Activated T-helper 9 cell treated with anti-CD3 and anti-CD28 coated beads, Interleukin-2, amount 50 U/mL, for 16 hours (primary cell): ENCODE results near the gene UBE2J2.

Experiments
- DNase-seq: peaks from one replicate; pipeline ENCODE4 v3.0.0-alpha.2; 2020; ENCODE audit warnings: low read depth

The UBE2J2 gene

DNA sequence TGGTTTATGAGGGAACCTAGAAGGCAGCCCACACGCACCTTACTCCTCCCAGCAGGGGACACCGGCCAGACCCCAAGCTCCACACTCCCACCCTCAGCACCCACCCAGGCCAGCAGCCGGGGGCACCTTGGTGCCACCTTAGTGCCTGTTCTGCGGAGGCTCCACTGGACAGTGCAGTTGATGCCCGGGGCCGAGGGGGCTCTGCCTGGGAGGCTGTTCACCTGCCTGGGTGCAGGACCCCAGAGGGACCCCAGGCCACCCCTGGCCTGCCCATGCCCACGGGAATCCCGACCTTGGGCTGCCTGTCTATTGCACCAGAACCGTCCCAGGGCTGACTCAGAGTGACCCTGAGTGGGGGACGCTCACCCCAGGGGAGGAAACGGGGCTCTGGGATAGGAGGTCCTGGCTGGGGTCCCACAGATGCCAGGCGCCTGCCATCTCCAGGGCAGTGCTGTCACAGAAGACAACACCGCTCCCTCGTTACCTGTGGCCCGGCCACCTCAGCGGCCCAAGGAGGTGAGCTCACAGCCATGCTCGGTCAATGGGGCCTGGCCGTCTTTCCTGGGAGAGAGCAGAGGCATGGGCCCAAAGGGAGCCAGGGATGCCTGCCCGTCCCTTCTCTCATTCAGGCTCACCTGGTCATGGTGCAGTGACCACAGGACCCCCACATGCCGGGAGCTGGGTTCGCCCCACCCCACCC lies 7.3 kb upstream of the UBE2J2 start:
- no peak for DNase-seq

DNA sequence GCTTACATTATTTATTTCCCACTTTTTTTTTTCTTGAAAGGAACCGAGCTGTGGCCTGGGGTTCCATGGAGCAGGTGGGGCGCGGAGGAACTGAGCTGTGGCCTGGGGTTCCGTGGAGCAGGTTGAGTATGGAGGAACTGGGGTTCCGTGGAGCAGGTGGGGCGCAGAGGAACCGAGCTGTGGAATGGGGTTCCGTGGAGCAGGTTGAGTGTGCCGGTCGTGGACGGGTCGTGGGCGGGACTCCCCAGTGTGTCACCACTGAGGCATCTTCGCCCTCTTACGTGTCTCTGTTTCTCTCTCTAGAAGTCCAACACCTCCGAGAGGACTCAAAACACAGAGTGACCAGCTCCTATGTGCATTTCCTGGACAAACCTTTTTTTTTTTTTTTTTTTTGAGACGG lies 5.4 kb upstream of the UBE2J2 start:
- no peak for DNase-seq

DNA sequence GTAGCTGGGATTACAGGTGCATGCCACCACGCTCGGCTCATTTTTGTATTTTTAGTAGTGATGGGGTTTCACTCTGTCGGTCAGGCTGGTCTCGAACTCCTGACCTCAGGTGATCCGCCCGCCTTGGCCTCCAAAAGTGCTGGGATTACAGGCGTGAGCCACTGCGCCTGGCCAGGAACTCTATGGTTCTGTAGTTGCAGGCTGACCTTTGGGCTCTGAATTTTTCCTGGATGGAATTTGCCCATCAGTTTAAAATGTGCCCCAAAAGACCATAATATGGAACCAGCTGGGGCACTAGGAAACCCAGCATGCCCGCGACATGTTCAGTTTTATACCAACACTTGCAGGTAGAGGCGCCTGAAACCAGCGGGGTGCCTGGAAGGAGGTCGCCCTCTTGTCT lies 5.0 kb upstream of the UBE2J2 start:
- no peak for DNase-seq

DNA sequence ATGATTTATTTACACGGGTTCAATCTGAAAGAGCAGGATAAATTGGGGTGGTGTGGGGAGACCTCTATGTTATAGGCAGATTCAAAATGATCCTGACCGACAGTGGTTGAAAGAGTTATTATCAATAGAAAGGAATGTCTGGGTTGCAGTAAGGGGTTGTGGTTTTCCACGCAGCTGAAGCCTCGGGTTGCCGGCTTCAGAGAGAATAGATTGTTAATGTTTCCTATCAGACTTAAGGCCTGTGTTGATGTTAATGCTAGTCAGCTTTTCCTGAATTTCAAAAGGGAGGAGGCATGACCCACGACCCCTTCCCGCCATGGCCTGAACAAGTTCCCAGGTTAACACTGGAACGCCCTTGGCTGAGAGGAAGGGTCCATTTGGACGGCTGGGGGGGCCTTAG lies 2.2 kb upstream of the UBE2J2 start:
- DNase-seq: no peak

DNA sequence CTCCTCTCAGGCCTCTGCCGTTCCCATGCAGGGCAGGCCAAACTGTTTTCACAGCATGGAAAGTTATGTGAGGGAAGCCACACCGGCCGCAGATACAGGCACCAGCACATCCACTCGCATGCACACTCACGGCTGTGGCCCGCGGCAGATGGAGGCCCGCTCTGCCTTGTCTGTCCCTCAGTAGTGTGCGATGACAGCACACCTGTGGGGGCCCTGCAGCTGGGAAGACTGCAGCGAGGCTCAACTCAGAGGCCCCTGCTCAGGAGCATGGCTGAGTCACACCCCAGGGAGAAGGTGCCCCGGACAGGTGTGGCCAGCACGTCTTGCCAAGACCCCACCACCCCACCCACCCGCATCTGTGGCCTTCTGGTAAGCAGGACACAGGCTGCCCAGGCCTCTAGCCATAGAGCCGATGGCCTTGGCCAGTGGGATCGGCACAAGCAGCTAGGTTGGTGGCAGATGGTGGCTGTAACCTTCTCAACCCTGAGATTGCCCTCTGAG lies 1.3 kb upstream of the UBE2J2 start:
- DNase-seq: no peak

DNA sequence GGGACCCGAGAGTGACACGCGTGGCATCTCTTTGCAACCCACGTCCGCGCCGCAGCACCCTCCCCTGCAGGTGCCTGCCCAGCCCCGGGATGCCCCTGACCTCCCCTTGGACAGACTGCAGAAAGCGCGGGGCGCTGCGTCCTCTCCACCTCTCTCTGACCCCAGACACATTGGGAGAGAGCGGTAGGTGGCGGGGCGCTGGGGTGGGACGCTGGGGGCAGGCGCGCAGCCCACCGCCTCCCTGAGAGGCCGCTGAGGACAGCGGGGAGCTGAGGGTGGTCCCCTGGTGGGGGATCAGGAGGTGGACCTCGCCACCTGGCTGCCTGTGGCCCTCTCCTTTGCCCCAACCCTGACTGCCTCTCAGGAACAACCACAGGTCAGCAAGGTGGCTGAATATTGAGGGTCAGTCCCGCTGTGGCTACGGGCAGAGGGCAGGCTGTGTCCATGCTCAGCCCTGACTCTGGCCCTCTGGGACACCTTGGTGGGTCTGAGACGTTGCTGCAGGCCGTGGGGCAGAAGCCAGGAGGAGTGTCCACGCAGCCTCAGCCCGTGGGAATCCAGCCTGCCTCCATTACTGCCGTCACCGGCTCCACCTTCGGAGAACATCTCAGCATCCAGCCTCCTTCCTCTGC lies 761 bp upstream of the UBE2J2 start:
- no peak for DNase-seq

DNA sequence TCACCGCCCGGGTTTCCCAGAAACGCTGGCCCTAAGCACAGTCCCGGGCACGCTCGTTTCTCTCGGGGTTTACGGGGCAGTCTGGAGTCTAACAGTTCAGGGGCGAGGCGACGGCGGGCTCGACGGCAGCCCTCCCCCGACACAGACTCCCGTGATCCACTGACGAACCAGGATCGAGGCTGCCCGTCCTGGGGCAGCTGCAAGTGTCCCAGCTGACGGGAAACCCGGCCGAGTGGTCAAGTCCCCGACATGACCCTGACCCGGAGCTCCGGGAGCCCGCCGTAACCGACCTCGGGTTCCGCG lies 494 bp downstream of the UBE2J2 start:
- DNase-seq: no peak

DNA sequence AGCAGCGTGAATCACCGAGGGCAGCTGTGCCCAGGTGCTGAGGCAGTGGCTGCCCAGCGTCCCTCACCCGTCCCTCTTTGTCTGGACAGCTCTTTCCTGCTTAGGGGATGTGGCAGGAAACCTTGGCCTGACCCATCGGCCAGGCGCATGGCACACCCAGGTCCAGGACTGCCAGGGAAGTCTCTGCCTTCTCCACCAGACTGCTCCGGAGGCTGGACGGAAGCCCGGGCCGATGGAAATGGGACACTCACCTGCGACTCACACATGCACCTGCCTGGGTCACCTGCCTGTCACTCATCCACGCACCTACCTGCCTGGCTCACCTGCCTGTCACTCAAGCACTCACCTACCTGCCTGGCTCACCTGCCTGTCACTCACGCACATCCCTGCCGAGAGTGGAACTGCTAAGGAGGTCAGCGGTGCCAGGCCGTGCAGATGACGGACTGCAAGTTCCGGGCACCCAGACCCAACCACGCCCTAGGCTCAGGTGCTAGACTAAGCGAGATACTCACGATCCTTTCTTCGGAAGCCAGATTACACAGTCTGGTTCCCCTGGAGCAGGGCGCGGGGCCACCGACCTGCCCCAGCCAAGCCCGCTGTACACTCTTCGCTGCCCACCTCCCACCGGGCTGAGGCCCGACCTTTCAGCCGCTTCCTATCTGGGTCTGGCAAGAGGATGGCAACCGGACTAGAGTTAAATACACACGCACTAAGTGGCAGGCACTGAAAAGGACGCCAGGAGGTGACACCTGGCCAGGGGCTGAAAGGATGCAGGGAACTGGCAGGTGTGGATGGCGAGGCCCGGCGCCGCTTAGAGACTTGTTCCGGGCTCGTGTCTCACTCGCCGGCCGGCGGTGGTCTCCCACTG lies 1.1 kb downstream of the UBE2J2 start:
- no peak for DNase-seq

DNA sequence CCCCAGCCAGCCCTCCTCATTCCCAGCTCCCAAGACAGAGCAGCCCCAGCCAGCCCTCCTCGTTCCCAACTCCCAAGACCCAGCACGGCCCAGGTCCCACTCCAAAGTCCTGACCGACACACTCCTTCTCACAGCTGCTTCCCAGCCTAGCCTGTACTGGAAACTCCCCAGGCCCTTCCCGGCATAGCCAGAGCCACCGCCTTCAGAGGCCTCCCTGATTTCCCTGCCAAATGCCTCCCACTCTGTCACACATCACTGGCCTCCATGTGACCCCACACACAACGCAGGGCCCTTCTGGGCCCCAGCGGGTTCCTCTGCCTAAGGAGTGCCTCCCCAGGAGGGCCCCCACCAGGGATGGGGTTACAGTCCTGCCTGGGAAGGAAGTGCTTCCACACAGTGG lies 2.8 kb downstream of the UBE2J2 start:
- no peak for DNase-seq

DNA sequence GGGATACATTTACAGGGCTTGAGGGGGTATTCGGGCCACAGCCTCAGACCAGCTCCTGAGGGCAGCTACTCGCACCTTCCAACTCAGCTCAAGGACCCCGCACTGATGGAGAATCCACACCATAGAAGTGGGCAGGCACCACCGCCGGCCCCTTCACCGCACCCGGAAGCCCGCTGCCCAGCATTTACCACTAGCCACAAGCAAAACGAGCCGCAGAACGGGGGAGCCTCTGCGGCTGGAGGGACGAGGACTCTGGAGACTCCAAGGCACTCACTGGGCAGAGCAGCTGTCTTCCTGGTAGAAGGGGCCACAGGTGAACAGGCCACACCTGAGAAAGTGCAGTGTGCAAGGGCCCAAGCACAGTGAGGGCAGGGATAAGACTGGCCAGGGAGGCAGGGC lies 5.4 kb downstream of the UBE2J2 start:
- DNase-seq: no peak

DNA sequence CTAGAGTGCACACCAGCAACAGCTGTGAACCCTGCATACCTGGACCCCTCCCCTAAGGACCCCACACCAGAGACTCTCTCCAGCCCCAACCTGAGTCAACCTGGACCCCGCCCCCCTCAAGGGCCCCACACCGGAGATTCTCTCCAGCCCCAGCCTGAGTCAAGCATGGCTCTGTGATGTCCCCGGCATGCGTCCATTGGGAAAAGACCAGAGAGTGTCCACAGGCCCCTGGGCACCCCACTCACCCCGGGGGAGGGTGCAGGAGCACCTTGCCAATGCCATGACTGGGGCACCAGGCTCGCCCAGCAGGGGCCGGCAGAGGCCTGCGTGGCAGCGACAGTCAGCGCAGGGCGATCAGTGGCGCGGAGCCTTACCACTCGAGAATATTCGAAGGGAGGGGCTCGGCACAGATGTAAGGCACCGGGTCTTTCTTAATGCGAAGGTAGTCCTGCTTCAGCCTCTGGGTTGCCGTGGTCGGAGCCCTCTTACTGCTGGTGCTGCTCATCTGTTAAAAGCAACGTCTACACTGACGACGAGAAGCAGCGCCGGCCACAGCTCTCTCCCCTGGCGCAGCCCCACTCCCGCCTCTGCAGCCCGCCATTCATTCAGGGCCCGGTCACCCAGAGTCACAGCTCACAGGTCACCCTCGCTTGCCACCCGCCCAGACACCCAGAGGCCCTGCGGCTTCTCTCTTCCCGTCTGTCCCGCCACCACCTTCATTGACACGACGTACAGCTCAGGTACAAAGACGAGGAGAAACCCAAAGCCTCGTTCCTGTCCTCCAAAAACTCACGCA lies 6.0 kb downstream of the UBE2J2 start:
- DNase-seq: no peak

DNA sequence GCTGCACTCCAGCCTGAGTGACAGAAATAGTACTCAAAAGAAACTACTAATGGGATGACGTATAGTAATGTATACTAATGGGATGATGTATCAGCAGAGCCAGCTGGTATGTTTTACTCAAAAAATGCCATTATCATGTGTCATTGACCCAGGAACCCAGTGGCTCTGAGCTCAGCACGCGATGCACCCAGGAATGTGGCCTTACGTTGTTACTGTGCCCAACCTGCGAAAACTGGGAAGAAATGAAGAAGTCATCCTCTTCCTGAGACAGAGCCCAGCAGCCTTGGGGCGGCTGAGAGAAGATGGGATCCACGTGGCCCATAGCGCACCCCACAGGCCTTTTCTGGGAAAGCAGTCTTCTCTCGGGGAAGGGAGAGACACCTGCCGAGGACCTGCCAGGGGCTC lies 8.8 kb downstream of the UBE2J2 start:
- DNase-seq: no peak

DNA sequence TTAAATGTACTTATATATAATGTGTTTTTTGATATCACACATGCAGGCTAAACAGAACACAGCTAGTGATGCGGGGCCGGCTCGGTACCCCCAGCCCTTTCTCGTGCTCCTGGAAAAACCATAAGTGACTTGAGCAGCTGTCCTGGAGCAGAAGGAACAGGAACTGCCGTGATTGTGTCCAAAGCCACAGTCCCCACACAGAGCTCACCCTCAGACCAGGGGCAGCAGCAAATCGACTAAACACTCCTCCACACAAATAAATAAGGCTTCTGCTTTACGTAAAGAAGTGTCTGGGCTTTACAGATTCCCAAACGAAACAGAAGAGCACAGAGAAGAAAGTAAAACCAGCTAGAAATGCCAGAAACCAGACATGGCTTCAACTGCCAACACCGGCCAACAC lies 9.6 kb downstream of the UBE2J2 start:
- DNase-seq: no peak

DNA sequence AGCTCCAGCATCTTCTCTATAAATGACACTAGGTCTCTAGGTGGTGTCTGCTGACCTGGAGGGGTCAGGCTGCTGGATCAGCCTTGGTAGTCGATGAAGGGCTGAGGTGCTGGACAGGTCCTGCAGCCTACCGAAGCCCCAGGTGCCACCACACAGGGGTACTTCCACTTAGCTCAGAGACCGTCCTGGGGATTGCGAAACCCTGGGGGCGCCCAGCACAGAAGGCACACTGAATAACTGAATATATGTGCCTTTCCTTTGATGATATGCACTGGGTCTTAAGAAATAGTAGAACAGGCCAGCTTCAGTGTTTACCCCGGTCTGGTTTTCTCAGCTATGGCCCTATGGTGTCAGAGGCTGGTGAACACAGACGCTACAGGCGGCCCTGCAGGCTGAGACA lies 10.9 kb downstream of the UBE2J2 start:
- no peak for DNase-seq

DNA sequence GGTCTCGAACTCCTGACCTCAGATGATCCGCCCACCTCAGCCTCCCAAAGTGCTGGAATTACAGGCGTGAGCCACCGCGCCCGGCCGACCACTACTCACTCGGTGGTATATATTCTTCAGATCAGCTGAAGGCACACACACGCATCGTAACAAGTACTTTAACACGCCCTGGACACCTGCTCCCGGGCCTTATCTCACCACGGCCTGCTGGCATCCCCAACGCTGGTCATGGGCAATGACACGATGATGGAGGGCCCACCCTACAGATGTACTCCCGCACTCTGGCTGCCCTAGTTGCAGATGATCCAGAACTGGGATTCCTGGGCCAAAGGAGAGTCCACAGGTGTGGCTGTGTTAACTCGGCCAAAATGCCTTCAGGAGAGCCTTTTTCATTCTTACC lies 11.6 kb downstream of the UBE2J2 start:
- no peak for DNase-seq

DNA sequence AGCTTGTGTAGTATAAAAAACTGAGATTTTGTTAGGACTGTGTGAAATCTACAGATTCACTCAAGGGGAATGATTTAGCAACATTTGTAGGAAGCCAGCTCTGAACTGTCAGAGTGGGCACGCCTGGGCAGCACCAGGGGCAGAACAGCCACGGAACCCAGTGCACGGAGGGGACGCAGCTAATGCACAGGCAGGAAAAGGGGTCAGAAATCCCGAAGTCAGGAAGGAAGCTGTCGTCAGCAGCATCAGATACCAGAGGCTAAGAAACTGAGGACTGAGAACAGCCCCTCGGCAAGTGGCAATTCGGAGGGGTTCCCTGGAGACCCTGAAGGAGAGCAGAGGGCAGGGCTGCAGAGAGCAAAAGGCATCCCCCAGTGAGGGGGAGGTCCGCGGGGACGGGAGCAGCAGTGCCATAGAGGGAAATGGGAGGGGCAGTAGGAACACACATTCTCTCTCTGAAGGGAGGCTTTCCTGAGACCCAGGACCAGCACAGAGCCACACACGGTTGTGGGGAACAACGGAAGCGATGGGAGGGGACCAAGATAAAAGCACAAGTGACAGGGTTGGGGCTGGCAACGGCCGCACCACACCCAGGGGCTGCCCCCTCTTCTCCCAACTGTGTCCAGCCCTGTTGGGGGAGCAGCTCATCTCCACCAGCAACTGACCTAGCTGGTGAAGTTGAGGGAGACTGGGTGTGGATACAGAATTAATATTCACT lies 12.7 kb downstream of the UBE2J2 start:
- DNase-seq: no peak

DNA sequence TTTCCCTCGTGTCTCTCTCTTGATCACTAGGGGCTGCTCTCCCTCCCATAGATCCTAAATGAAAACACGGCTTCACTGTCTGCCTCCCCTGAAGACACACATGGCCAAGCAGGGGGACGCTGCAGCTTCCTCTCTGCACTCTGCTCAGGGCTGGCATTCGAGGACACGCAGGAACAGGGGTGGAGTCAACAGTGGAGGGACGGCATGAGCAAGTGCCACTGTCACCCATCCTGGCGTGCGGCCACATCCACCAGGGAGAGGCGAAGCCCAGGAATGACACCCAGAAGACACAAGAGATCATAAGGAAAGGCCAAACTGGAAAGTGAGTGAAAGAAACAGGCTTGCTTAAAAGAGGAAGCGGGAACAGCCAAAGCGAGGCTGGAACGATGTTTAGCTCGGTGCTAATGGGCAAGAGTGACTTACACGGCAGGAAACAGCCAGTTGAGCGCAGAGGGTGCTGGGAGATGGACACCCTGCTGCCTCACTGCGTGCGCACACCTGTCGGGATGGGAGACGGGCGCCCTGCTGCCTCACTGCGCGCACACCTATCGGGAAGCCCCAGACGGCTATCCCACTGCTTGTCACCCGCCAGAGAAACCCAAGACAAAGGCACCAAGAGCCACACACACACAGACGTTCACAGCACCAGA lies 13.6 kb downstream of the UBE2J2 start:
- no peak for DNase-seq

DNA sequence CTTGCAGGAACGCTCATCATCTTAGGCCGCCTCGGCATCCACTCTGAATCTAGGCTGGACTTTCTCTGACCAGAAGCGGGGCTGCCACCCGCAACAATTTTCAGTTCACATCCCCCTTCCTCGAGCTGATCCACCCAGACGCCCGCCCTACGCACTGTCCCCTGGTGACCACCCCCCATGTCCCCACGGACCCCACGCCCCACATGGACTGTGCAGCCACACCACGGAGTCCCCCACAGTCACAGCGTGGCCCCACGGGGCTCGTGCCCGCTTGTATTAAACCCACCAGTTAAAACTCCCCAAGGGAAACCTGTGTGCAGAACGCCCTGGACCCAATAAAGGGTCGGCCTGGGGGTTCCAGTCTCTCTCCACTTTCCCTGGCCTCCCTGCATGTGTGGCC lies 14.1 kb downstream of the UBE2J2 start:
- no peak for DNase-seq

DNA sequence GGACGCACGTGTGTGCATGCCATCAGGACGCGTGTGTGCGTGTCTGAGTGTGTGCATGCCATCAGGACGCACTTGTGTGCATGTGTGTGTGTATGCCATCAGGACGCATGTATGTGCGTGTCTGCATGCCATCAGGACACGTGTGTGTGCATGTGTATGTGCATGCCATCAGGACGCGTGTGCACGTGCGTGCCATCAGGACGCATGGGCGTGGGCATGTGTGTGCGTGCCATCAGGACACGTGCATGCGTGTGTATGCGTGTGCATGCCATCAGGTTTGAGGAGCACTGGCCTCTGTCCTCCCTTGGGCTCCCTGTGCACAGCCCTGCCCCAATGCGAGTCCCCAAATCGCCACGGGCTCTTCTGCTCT lies 14.6 kb downstream of the UBE2J2 start:
- no peak for DNase-seq

DNA sequence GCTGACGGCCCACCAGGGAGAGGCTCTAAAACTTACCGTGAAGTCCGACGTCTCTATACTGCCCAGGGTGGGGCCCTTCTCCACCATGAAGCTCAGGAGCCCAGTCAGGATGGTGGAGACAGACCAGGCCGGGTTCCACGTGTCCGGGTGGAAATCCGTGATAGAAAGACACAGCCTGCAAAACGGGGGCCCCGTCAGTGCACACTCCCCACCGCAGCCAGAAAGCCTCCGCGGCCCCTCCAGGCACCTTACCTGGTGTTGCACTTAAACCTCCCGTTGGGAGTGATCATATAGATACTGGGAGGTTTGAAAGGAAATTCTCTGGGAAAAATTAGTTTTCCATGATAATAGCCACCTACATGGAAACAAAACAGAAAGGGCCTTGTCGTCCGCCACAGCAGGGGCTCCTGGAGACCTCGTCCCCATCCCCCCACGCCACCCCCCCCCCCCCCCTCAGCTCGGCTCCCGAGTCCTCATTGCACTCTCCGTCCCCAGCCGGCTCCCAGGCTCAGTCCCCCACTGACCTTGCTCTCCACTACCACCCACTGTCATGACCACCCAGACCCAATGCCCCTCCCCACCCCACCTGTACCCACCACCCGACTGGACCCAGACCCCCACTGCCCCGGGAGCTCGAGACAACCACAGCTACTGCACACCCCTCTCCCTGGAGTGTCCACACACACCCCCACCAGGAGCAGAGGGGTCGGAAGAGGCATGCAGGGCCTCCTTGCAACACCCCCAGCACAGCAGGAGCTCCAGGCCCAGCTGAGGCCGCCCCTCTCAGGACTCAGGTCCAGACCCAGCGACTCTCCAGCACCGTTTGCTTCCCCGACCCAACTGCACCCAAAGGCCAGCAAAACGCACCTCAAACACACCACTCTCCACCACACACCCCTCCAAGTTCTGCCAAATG lies 16.4 kb downstream of the UBE2J2 start:
- no peak for DNase-seq
